SK-N-MC (cell line): ENCODE measurements around the gene SMG9.

Experiments used
- EZH2 ChIP-seq: fragments of 200-600 bp; sonication (generic); IDR thresholded peaks from one replicate; pipeline ENCODE4 v1.6.1; 2017; ENCODE audit warnings: antibody characterized with exemption
- POLR2AphosphoS5 ChIP-seq: IDR thresholded peaks from 2 replicates; pipeline ENCODE4 v1.6.1; 2012; ENCODE audit warnings: mild to moderate bottlenecking, low read depth, low read length, borderline replicate concordance

- TF ChIP-seq POLR2AphosphoS5 (no peak), EZH2 (no peak)
Observed at GRCh38 chr19:43692877-43693276, 61.9 kb downstream of the SMG9 start.
